Measurements from ENCODE around the gene TEAD4. TPM values are rescaled to one million over a fixed set of nuclear protein-coding genes. Genes with fewer than 3 reads are reported as not detected.

TEAD4 gene
- total and polyA plus RNA-seq, 5 experiments from 2014 or later = not detected

GRCh38 chr12:3040663-3041544 lies 81.7 kb downstream of the TEAD4 start:
- Mint-ChIP-seq H3K4me3 (no peak overlapping the region), H3K27me3 (peaks cover 13 to 47% (median 18%) of the 10 kb centered on the region in 5 donors), H3K27ac (no peak overlapping the region), H3K4me1 (peaks cover 0 to 13% (median 0%) of the 10 kb centered on the region in 4 donors), H3K9me3 (no peaks in the 10 kb centered on the region), H3K36me3 (no peaks in the 10 kb centered on the region)
- POLR2A ChIA-PET = no interaction called here
- DNase-seq (peak in 1 of 10 donors; percentile 47), ATAC-seq (no peak)

GRCh38 chr12:3041558-3042164 lies 82.5 kb downstream of the TEAD4 start:
- POLR2A ChIA-PET = no interaction called here
- DNase-seq = peak in 7 of 10 donors; percentile 8 to 40 (median 30)
- Mint-ChIP-seq H3K27ac (no peak overlapping the region), H3K9me3 (no peaks in the 10 kb centered on the region), H3K27me3 (peaks cover 13 to 47% (median 18%) of the 10 kb centered on the region in 5 donors), H3K4me3 (no peak overlapping the region), H3K36me3 (no peaks in the 10 kb centered on the region), H3K4me1 (peaks cover 0 to 13% (median 0%) of the 10 kb centered on the region in 4 donors)
- peak; percentile 65 to 80 for ATAC-seq

GRCh38 chr12:3042394-3042793 lies 83.2 kb downstream of the TEAD4 start:
- no peaks in the 10 kb centered on the region for H3K36me3 Mint-ChIP-seq
- ATAC-seq (no peak), DNase-seq (peak in 1 of 10 donors; percentile 34)
- H3K4me3 Mint-ChIP-seq = no peak overlapping the region
- H3K9me3 Mint-ChIP-seq = no peaks in the 10 kb centered on the region
- H3K27ac Mint-ChIP-seq = no peak overlapping the region
- H3K4me1 Mint-ChIP-seq = peaks cover 0 to 13% (median 0%) of the 10 kb centered on the region in 4 donors
- POLR2A ChIA-PET = no interaction called here
- peaks cover 13 to 47% (median 18%) of the 10 kb centered on the region in 5 donors for H3K27me3 Mint-ChIP-seq

GRCh38 chr12:3042826-3043225 lies 83.6 kb downstream of the TEAD4 start:
- Mint-ChIP-seq H3K27ac (no peak overlapping the region), H3K4me3 (no peak overlapping the region), H3K36me3 (no peaks in the 10 kb centered on the region), H3K27me3 (peaks cover 13 to 47% (median 18%) of the 10 kb centered on the region in 5 donors), H3K9me3 (no peaks in the 10 kb centered on the region), H3K4me1 (peaks cover 0 to 13% (median 0%) of the 10 kb centered on the region in 4 donors)
- ATAC-seq = no peak
- no peak for DNase-seq
- POLR2A ChIA-PET = no interaction called here

- Mint-ChIP-seq H3K27me3 (peaks cover 13 to 47% (median 18%) of the 10 kb centered on the region in 5 donors), H3K27ac (no peak overlapping the region), H3K9me3 (no peaks in the 10 kb centered on the region), H3K36me3 (no peaks in the 10 kb centered on the region), H3K4me3 (no peak overlapping the region), H3K4me1 (peaks cover 0 to 13% (median 0%) of the 10 kb centered on the region in 4 donors)
- POLR2A ChIA-PET = no interaction called here
- ATAC-seq = no peak
- no peak for DNase-seq
Observed at GRCh38 chr12:3043406-3043805, 84.2 kb downstream of the TEAD4 start.

- Mint-ChIP-seq H3K4me3 (no peak overlapping the region), H3K27me3 (peaks cover 13 to 50% (median 18%) of the 10 kb centered on the region in 5 donors), H3K36me3 (no peaks in the 10 kb centered on the region), H3K4me1 (peaks cover 0 to 13% (median 0%) of the 10 kb centered on the region in 4 donors), H3K9me3 (no peaks in the 10 kb centered on the region), H3K27ac (no peak overlapping the region)
- DNase-seq (no peak), ATAC-seq (no peak)
- POLR2A ChIA-PET = no interaction called here
Observed at GRCh38 chr12:3044141-3044630, 85.0 kb downstream of the TEAD4 start.

GRCh38 chr12:3045494-3045893 lies 86.3 kb downstream of the TEAD4 start:
- POLR2A ChIA-PET = no interaction called here
- Mint-ChIP-seq H3K27me3 (peaks cover 14 to 53% (median 21%) of the 10 kb centered on the region in 5 donors), H3K9me3 (no peaks in the 10 kb centered on the region)

GRCh38 chr12:3045989-3046388 lies 86.8 kb downstream of the TEAD4 start:
- DNase-seq (no peak), ATAC-seq (no peak)
- H3K4me3 Mint-ChIP-seq = no peak overlapping the region
- no peaks in the 10 kb centered on the region for H3K9me3 Mint-ChIP-seq
- no peaks in the 10 kb centered on the region for H3K36me3 Mint-ChIP-seq
- POLR2A ChIA-PET = no interaction called here
- H3K27ac Mint-ChIP-seq = no peak overlapping the region
- H3K27me3 Mint-ChIP-seq = peaks cover 14 to 58% (median 22%) of the 10 kb centered on the region in 5 donors
- peaks cover 0 to 25% (median 2%) of the 10 kb centered on the region in 4 donors for H3K4me1 Mint-ChIP-seq

More at GRCh38 chr12:3045494-3045893, 86.3 kb downstream of the TEAD4 start:
- no peaks in the 10 kb centered on the region for H3K36me3 Mint-ChIP-seq
- DNase-seq (no peak), ATAC-seq (no peak)
- H3K27ac Mint-ChIP-seq = peak overlapping the region in 1 of 10 donors; percentile 34
- H3K4me1 Mint-ChIP-seq = peaks cover 0 to 25% (median 2%) of the 10 kb centered on the region in 4 donors
- H3K4me3 Mint-ChIP-seq = no peak overlapping the region

- H3K27ac Mint-ChIP-seq = no peak overlapping the region
- no peak for DNase-seq
- no peak for ATAC-seq
- H3K9me3 Mint-ChIP-seq = no peaks in the 10 kb centered on the region
- POLR2A ChIA-PET = no interaction called here
- H3K4me3 Mint-ChIP-seq = no peak overlapping the region
- peaks cover 14 to 63% (median 26%) of the 10 kb centered on the region in 5 donors for H3K27me3 Mint-ChIP-seq
- no peaks in the 10 kb centered on the region for H3K36me3 Mint-ChIP-seq
- H3K4me1 Mint-ChIP-seq = peaks cover 0 to 24% (median 2%) of the 10 kb centered on the region in 4 donors
Observed at GRCh38 chr12:3046441-3047200, 87.4 kb downstream of the TEAD4 start.

- H3K27me3 Mint-ChIP-seq = peaks cover 11 to 53% (median 22%) of the 10 kb centered on the region in 5 donors
- no peaks in the 10 kb centered on the region for H3K36me3 Mint-ChIP-seq
- no peaks in the 10 kb centered on the region for H3K9me3 Mint-ChIP-seq
- ATAC-seq (no peak), DNase-seq (no peak)
- H3K4me1 Mint-ChIP-seq = peaks cover 0 to 14% (median 2%) of the 10 kb centered on the region in 4 donors
- POLR2A ChIA-PET = no interaction called here
- H3K27ac Mint-ChIP-seq = no peak overlapping the region
- no peak overlapping the region for H3K4me3 Mint-ChIP-seq
Observed at GRCh38 chr12:3047961-3048360, 88.8 kb downstream of the TEAD4 start.

- POLR2A ChIA-PET = no interaction called here
- DNase-seq (no peak), ATAC-seq (no peak)
- Mint-ChIP-seq H3K27me3 (peaks cover 6 to 48% (median 20%) of the 10 kb centered on the region in 5 donors), H3K27ac (no peak overlapping the region), H3K9me3 (no peaks in the 10 kb centered on the region), H3K4me1 (peaks cover 0 to 12% (median 2%) of the 10 kb centered on the region in 4 donors), H3K36me3 (no peaks in the 10 kb centered on the region), H3K4me3 (no peak overlapping the region)
Observed at GRCh38 chr12:3048540-3048939, 89.3 kb downstream of the TEAD4 start.

- H3K4me3 Mint-ChIP-seq = no peak overlapping the region
- ATAC-seq = no peak
- H3K27ac Mint-ChIP-seq = no peak overlapping the region
- peaks cover 5 to 41% (median 17%) of the 10 kb centered on the region in 5 donors for H3K27me3 Mint-ChIP-seq
- H3K4me1 Mint-ChIP-seq = peaks cover 0 to 12% (median 2%) of the 10 kb centered on the region in 4 donors
- H3K36me3 Mint-ChIP-seq = no peaks in the 10 kb centered on the region
- DNase-seq = no peak
- POLR2A ChIA-PET = no interaction called here
- H3K9me3 Mint-ChIP-seq = no peaks in the 10 kb centered on the region
Observed at GRCh38 chr12:3049176-3049575, 90.0 kb downstream of the TEAD4 start.
